Measurements from ENCODE around the gene CIC. TPM values are rescaled to one million over a fixed set of nuclear protein-coding genes. Genes with fewer than 3 reads are reported as not detected.

Gene CIC
- total and polyA plus RNA-seq, 2 of the 13 experiments (the other 11 are each of a cell fraction or from before 2014, with no cell fraction given): 5.9 to 8.0 TPM

GRCh38 chr19:42312370-42312769 lies 43.3 kb downstream of the CIC start:
- BruUV-seq (replicated peaks): no TSS peak
- ATAC-seq (no peak), FAIRE-seq (no peak), DNase-seq (ENCODE audit: low spot score) (no peak)
- H3K27ac ChIP-seq (ENCODE audit: extremely low read length, insufficient read depth, low read length): no peak overlapping the region
- H3K4me3 ChIP-seq (replicated peaks in 1 of 3; ENCODE audit: insufficient read depth in 1 of 3, low read depth in 2 of 3, low read length in 3 of 3): no peak overlapping the region; a peak in 1 of 6 replicates
- POLR2A ChIA-PET: no interaction called here
- H3K4me1 ChIP-seq (ENCODE audit: insufficient read depth, low read length): peaks cover 32% of the 10 kb centered on the region
- no peaks in the 10 kb centered on the region for H3K36me3 ChIP-seq (replicated peaks in 1 of 2; ENCODE audit: control insufficient read depth in 1 of 2, insufficient read depth in 2 of 2, low read length in 2 of 2)
- peaks cover 0 to 10% of the 10 kb centered on the region in 2 experiments; a peak in 3 of 5 replicates for H3K27me3 ChIP-seq (ENCODE audit: control insufficient read depth in 1 of 2, insufficient read depth in 2 of 2, low read length in 2 of 2)
- intact Hi-C loops (cut with micrococcal nuclease; ENCODE audit: unreplicated experiment): no loop called here
- no peaks in the 10 kb centered on the region for H4K20me1 ChIP-seq (ENCODE audit: insufficient read depth, low read length)
- in situ Hi-C loops (cut with HindIII; ENCODE audit: extremely low pct_ligation_motif_present, low pct_unique_long_range_greater_than_20kb): no loop called here
- WGBS (ENCODE audit: low lambda C conversion rate): 56% methylated on average over 3 of the region's 5 CpGs
- H2AFZ ChIP-seq (ENCODE audit: low read length): no peak overlapping the region
- TF ChIP-seq ZNF7 (CRISPR knock-in tag; IDR thresholded peaks at IDR 0.05): no peak
- no peak for TF ChIP-seq TSC22D2 (CRISPR knock-in tag; IDR thresholded peaks at IDR 0.05; ENCODE audit: borderline replicate concordance)
- TF ChIP-seq ARNTL (CRISPR knock-in tag; IDR thresholded peaks at IDR 0.05): no peak
- no peak for TF ChIP-seq KLF6 (CRISPR knock-in tag; IDR thresholded peaks at IDR 0.05)
- TF ChIP-seq ZNF251 (CRISPR knock-in tag; IDR thresholded peaks at IDR 0.05): no peak
- no peak for TF ChIP-seq PHF20 (CRISPR knock-in tag; IDR thresholded peaks at IDR 0.05)
- no peak for TF ChIP-seq ZNF292 (CRISPR knock-in tag; IDR thresholded peaks at IDR 0.05; ENCODE audit: borderline replicate concordance, low read depth)
- TF ChIP-seq CHCHD3 (CRISPR knock-in tag; IDR thresholded peaks at IDR 0.05): no peak
- TF ChIP-seq ARID5B (CRISPR knock-in tag; IDR thresholded peaks at IDR 0.05): no peak
- CTCF ChIA-PET (ENCODE audit: low intra/inter-chr PET ratio, low total read pairs): no interaction called here
- no peak overlapping the region for H3K9ac ChIP-seq (ENCODE audit: insufficient read depth, low read depth, low read length)
- no peak overlapping the region for H3K4me2 ChIP-seq (ENCODE audit: low read depth, low read length)
- H3K9me3 ChIP-seq (ENCODE audit: low read length): no peaks in the 10 kb centered on the region
- no peaks in the 10 kb centered on the region for H3K79me2 ChIP-seq (ENCODE audit: insufficient read depth, low read length)
